ENCODE data around the gene CEP152.

CEP152 gene

GRCh38 chr15:48765022-48765421 is 45.8 kb downstream of the CEP152 start:
- DNase-seq (ENCODE audit: low read depth) = no peak

GRCh38 chr15:48761393-48762158 is 49.3 kb downstream of the CEP152 start:
- no peak for DNase-seq (ENCODE audit: low read depth)

GRCh38 chr15:48759921-48760320 is 50.9 kb downstream of the CEP152 start:
- no peak for DNase-seq (ENCODE audit: low read depth)

DNA sequence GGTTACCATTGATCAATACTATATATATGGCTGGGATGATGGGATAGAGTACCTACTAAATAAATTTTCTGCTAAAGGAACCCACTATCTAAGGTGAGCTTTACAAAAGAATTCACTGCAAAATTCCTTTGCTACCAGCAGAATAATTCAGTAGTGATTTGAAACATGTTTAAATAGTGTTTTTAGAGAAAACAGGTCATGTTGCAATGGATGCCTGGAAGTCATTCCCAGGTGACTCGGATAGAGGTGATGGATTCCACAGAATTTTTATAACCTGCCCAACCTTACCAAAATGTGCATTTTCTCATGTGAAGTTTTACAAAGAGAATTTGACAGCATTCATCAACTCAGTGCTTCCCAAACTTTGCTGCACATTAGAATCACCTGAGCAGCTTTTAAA is 53.2 kb downstream of the CEP152 start:
- no peak for DNase-seq (ENCODE audit: low read depth)

DNA sequence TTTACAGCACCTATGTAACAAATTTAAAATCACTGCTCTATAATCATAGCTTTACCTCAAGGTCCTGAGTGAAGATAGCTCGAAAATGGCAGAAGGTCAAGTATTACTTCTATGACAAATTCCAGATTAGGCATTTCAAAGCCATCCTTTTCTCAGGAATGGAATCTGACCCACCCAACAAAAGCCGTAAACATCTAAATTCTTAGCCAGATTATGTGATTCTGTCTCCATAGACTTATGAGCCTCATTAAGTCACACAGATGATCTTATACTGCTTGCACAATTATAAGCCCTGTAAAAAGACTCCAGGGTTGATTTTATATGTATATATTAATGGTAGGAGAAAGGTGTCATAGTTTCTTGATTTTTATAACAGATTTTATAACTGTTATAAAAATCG is 56.9 kb downstream of the CEP152 start:
- DNase-seq (ENCODE audit: low read depth) = no peak

- no peak for DNase-seq (ENCODE audit: low read depth)
These were observed 59.3 kb downstream of the CEP152 start for GRCh38 chr15:48751595-48751994.

GRCh38 chr15:48748535-48748934 is 62.3 kb downstream of the CEP152 start:
- DNase-seq (ENCODE audit: low read depth) = no peak

DNA sequence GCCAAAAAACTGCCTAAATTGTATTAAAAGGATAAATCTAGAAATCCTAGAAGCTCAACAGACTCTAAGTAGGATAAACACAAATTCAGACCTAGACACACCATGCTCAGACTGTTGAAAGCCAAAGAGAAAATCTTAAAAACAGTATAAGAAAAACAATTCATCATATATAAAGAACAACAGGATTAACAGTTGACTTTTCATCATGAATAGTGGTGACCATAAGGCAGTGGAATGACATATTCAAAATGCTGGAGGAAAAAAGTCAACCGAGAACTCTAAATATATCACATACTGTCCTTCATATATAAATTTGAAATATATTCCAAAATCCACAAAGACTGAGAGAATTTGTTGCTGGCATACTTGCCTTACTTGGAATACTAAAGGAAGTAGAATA is 77.3 kb downstream of the CEP152 start:
- DNase-seq (ENCODE audit: low read depth) = no peak

- no peak for DNase-seq (ENCODE audit: low read depth)
These were observed 80.4 kb downstream of the CEP152 start for GRCh38 chr15:48730506-48730905.

DNA sequence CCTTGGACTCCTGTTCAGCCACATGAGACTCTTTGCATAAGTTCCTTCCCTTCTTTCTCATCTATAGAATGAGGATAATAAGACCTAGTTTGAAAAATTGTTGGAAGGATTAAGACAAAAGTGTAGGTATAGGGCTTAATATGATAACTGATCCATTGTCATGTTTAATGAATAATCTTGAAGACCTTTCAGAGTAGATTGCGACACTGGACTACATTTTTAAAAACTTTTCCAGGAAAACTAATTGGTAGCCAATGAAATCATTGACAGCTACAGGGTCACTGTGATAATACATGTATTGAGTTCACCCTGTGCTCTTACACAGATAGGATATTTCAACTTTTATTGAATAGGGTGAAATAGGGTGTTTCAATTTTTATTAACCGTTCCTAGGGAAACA is 86.9 kb downstream of the CEP152 start:
- DNase-seq (ENCODE audit: low read depth) = no peak

DNA sequence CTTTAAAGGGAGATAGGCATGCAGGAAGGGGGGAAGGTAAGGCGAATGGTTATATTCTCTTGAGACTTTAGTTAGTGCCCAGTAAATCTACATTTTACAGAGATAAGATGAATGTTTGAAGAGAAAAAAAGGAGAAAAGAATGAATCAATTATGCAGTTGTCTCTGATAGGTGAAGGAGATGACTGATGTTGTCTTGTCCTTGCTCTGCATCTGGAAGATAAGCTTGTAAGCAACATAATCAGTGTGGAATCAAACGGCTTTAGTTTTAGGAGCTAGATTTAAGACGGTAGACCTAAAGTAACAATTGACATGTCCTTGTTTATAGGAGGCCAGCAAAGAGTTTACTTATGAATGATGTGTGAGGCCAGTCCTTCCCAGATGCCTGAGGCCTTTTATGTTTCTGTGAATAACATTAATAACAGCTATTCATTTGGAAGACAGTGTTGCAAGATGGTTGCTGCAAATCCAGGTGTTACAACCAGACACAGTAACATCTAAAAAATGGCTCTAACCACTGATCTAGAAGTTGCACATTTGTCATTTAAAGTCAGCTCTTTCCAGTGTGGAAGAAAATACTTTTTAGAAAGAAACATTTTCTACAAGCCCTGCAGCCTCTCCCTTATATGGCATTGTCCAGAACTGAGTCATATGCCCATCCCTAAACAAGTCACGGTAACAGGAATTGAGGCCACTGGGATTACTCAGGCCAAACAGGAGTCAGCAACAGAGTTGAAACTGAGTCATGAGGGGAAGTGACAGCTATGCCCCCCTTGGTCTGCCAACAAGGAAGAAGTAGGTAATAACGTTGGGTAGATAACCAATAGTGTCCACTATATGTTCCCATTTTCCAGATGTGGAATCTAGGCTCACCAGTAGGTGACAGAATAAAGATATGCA is 87.9 kb downstream of the CEP152 start:
- no peak for DNase-seq (ENCODE audit: low read depth)

GRCh38 chr15:48721061-48721810 is 89.6 kb downstream of the CEP152 start:
- DNase-seq (ENCODE audit: low read depth) = no peak

DNA sequence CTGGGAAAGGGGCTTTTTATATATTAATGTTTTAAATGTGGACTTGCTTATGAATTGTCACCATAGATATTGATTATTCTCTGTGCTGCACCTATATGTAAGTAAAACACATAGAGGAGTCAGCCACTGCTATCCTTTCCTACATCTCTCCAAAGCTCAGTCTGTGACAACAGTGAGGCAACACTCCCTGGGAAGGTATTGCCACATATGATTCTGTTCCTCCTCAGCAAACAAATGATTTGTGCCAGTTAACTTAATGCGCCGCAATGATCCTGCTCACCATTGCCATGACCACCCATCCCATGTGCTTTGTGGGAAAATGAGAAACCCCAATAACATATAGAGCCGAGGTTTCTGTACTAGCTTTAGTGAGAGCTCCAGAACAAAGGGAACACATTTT is 90.2 kb downstream of the CEP152 start:
- DNase-seq (ENCODE audit: low read depth) = no peak

- DNase-seq (ENCODE audit: low read depth) = peak; percentile 4
These were observed 91.2 kb downstream of the CEP152 start for GRCh38 chr15:48719668-48720067.

DNA sequence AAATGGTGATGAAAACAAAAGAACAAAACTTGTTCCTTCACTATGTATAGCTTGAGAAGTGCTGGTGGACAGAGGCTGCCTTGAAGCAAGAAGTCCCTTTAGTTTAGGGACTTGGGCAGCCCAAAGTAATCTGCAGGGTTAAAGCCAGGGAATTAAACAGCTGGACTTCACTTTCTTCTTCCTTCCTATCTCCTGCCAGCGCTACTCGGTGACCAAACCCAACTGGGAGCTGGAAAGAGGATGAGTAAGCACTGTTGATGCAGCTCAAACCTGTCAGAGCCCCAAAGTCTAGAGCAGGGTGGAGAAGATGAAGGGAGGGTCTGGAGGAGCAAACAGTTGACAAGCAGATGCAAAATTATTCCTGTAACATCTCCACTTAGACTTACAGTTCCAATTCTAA is 92.2 kb downstream of the CEP152 start:
- no peak for DNase-seq (ENCODE audit: low read depth)

- DNase-seq (ENCODE audit: low read depth) = no peak
These were observed 93.4 kb downstream of the CEP152 start for GRCh38 chr15:48717458-48717857.

DNA sequence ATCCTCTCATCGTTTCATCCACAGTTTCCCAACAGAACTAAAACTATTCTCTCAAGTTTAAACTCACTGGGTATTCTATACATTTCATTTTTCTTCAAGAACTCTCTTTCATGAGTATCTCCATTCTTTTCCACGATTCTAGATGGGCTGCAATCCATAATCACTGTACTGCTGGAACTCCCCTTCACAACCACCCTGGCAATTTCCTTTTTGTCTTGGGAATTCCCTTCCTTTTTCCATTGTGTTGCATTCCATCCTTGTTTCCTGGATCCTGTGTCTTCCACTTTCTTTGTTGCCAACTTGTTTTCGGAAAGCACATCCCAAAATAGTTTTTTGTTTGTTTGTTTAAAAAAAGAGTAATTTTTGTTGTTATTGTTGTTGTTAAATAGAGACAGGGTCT is 98.3 kb downstream of the CEP152 start:
- DNase-seq (ENCODE audit: low read depth) = no peak

DNA sequence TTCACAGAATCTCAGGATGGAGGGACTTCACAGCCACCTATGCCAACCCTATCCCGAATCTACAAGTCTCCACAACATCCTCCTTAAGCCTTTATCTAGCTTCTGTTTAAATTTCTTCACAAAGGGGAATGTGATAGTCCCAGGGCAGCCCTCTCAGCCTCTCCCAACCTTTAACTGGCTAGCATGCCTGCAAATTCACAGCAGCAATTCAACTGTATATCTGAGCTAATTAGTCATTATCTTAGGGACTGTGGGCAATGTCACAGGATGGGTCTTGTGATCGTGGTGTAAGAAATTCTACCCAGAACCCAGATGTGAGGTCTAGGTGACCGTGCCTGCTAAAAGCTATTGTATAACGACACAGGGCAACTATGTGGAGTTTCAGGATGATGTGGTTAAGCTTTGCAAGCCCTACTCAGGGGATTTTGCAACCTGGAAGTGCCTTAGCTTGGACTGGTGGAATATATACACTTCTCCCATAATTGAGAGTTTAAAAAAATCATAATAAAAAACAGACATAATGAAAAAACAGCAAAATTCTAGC is 99.8 kb downstream of the CEP152 start:
- no peak for DNase-seq (ENCODE audit: low read depth)

- DNase-seq (ENCODE audit: low read depth) = no peak
These were observed 102.2 kb downstream of the CEP152 start for GRCh38 chr15:48708641-48709040.

DNA sequence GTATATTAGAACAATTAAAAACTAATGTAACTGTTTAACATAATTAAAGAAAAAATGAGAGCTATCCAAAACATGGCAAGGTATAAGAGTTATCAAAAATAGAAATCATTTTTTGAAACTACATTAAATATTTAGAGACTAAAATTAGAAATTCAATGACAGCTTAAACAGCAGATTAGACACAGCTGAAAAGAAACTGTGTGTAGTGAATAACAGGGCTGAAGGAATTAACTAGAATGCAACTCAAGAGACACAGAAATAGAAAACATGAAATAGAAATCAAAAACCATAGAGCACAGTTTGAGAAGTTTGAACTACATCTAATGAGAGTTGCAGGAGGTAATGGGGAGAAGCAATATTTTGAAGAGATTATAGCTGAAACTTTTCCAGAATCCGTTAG is 105.5 kb downstream of the CEP152 start:
- no peak for DNase-seq (ENCODE audit: low read depth)

- no peak for DNase-seq (ENCODE audit: low read depth)
These were observed 107.3 kb downstream of the CEP152 start for GRCh38 chr15:48703544-48703943.

- DNase-seq (ENCODE audit: low read depth) = no peak
These were observed 108.2 kb downstream of the CEP152 start for GRCh38 chr15:48702569-48703236.
